ENCODE data around the gene UBAP1L.
"Not testable (repeated sequence)": the region's sequence is repeated elsewhere in the genome, so short reads cannot be mapped to it uniquely, and the experiment has no call there.

UBAP1L gene

DNA sequence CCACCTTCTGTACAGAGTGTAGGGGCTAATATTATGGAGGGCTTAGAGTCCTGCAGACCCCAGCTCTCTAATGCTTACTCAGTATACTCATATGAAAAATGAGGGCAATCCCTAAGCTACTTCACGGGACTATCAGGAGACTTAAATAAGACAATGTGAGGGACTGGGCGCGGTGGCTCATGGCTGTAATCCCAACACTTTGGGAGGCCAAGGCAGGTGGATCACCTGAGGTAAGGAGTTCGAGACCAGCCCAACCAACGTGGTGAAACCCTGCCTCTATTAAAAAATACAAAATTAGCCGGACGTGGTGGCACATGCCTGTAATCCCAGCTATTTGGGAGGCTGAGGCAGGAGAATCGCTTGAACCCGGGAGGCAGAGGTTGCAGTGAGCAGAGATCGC is 15.2 kb downstream of the UBAP1L start:
- not testable (repeated sequence) for DNase-seq

DNA sequence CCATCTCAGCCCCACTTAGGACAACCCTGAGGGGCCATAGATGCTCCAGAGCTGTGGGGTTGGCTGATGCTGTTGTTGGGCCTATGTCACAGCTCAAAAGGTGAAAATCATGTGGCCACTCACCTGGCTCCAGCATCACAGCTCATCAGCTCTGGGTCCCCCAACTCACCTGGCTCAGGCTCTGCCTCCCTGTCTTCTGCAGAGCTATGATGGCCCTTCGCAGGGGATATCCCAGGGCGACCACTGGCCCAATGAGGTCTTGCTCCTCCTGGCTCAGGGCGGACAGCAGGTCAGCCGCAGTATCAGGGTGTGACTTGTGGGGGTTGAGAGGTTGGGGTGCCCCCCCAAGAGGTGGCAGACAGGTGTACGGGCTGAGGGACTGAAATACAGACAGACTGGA is 15.7 kb downstream of the UBAP1L start:
- DNase-seq, result no peak

GRCh38 chr15:65097651-65098263 is 17.2 kb downstream of the UBAP1L start:
- no peak for DNase-seq

- no peak for DNase-seq
Observed at GRCh38 chr15:65096481-65097385, 18.3 kb downstream of the UBAP1L start.

DNA sequence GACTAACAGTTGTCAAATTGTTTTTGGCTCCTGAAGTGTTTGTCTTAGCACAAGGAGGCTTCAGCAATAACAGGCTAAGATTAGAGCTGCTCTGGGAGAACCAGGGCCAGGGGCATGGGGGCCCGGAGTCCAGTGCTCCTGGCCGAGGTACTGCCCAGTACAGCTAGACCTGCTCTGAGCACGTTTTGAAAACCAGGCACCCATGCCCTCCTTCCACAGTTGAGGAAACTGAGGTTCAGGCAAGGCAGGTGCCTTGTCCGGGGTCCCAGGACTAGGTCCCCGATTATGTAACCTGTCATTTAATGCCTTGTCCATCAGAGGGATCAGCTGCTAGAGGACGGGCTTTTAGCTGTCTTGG is 19.3 kb downstream of the UBAP1L start:
- DNase-seq, result no peak

GRCh38 chr15:65095011-65095746 is 19.8 kb downstream of the UBAP1L start:
- DNase-seq, result no peak

DNA sequence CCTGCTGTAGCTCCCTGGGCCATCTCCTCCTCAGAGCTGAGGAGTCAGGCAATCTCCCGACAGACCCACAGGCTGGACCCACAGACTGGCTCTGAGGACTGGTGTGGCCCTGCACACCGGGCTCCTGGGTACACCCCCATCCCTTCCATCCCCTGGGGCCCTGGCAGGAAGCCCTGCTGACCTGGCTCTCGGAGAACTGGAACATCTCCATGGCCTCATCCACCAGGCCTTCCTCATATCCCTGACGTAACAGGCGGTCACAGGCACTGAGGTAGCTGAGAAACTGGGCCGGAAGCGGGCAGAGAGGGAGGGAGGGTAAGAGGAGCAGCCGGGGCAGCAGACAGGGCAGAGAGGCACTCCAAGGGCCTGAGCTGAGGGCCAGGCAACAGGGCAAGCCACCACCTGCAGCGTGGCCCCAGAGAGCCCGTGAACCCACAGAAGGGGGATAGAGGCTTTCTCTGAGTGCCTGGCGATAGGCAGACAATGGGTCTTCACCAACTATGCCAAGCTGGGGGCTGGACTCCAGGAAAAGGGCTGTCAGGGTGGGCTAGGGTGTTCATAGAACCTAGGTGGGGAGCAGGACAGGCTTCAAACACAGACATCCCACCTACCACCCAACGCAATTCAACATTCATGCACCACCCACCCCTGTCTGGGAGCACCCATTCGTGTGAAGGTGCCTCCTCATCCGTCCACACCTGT is 20.6 kb downstream of the UBAP1L start:
- no peak for DNase-seq

GRCh38 chr15:65093793-65094170 is 21.2 kb downstream of the UBAP1L start:
- not testable (repeated sequence) for DNase-seq

DNA sequence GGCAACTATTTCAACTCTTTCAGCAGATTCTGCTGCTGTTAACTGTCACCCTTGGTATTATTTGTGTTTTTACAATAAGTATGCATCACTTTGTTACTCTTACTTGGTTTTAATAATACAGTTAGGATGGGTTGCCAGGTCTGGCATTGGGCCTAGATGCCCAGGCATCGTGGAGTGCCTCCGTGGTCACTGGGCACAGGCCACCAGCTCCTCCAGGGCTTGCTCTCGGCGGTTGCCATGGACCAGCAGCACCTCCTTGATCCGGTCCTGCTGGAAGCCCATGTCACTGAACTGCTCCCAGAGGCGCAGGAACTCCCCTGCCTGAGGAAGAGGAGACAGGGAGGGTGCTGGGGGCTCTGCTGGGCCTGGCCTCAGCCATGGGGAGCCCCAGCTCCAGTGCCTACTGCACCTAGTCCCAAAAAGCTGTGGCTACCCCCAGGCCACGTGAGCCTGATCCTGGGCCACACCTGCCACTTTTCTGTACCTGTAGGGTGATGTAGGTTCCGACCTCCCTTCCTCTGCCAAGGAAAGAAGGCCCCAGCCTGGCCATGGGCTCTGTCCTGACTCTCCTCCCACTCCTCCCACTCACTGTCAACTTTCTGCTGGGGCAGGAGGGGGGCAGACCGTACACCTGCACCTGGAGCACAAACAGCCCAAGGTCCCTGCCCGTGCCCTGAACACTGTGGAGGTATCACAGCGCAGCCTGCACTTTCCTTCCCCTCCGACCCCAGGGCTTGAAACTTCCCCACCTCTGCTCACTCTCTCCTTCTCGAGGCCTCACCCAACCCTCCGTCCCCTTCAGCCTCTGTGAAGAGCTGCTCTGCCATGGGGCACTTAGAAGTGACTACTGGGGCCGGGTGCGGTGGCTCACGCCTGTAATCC is 21.8 kb downstream of the UBAP1L start:
- DNase-seq, result no peak

- no peak for DNase-seq
Observed at GRCh38 chr15:65091946-65092770, 22.8 kb downstream of the UBAP1L start.

GRCh38 chr15:65089206-65089824 is 25.7 kb downstream of the UBAP1L start:
- no peak for DNase-seq

DNA sequence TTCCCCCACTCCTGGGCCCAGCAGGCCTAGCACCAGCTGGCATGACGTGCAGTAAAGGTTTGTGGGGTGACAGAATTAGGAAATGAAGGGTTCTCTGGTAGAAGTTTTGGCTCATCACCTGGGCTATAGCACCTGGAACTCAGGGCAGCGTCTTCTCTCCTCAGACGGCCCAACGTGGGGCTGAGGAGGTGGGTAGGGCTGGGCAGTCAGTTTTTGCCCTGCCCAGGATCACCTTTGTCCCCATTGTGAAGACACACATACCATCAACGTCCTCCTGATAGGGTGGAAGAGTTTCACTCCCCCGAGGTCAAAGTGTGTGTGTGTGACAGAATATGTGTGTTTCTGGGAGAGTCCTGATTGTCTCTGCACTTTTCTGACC is 26.4 kb downstream of the UBAP1L start:
- no peak for DNase-seq

DNA sequence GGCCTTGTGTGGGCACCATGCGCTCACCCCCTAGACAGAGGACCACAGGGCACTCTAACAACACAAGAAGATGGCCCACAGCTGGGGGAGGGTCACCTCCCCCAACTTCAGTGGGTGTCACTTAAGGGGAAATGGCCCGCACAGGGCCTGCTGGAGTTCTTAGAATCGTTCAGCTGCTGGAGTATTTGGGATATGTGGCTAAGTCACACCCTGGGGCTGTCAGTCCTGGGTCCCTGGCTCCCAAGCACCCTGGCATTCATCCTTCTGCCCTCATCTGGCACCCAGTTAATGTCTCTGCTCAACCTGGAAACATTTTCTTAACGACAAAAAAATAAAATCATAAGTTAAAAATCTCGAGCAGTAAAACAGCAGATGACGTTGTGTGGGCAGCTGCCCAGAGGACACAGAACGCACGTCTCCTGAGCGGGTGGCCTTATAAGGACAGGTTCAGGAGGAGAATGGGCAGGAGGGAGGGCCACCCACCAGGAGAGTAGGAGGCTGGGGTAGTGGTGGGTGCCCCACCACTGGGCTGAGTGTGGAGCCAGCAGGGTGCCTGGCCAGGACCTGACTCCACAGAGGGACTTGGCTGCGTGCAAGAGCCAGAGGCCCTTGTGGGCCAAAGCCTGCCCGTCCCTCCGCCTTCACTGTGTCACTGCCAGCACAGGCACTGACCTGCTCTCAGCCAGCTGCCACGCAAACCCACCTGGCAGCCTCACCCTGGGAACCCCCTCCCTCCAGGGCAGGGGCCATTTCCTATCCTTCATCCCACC is 26.9 kb downstream of the UBAP1L start:
- DNase-seq, result no peak

DNA sequence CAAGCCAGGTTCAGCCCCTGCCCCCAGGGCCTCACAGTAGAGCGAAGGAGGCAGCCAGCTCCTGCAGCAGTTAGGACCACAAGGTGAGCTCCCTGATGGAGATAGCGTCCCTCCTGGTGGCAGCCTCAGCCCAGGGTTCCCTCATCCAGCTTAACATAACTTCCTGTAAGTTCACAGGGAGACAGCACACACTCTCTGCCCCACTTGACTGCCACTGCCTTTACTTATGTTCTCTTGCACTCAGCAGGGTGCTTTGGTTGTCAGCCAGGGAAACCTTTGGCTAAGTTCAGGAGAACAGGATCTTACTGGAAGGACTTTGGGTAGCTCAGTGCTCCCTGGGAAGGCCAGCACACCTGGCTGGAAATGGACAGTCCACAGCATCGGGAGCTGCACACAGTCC is 27.6 kb downstream of the UBAP1L start:
- DNase-seq, result no peak

- DNase-seq, result no peak
Observed at GRCh38 chr15:65086680-65087111, 28.3 kb downstream of the UBAP1L start.

DNA sequence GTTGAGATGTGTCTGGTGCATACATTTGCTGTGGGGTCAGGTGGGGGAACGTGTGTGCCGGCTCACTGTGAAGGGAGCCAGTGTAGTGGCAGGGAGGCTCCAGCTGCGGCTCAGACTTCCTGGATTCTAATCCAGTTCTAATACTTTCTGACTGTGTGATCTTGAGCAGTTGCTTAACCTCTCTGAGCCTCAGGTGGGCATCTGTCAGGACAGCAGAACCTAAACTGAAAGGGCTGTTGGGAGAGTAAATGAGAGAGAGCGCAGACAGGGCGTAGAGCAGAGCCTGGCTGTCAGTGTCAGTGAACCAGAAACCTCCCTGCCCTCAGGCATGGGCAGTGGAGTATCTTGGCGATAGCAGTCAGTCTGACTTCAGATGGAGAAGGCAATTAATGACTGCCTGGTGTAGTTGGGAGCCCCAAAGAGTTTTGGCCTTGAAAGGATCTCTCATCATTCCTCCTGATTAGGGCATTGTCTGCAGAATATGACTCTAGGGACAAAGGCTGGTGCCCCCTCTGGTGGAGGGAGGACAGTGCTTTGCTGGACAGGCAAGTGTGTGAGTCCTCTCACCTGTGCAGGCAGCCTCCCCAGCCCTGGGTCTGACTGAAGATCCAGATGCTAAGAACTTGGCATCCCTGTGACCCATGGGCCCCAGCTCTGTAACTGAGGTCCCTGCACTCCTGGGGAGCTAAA is 28.9 kb downstream of the UBAP1L start:
- no peak for DNase-seq

- DNase-seq, result no peak
Observed at GRCh38 chr15:65085207-65085753, 29.7 kb downstream of the UBAP1L start.

GRCh38 chr15:65084500-65085206 is 30.3 kb downstream of the UBAP1L start:
- DNase-seq, result no peak
